COR-L47 (cell line): ENCODE data around the gene RNF115.
A peak's percentile ranks its signal among the peaks of the same experiment; 100 is the strongest.
"Not testable (repeated sequence)": the region's sequence is repeated elsewhere in the genome, so short reads cannot be mapped to it uniquely, and the experiment has no call there.

Experiments used
- DNase-seq: peaks from one replicate; lab custom pipeline; 2025; lab: John Stamatoyannopoulos, UW

The RNF115 gene

DNA sequence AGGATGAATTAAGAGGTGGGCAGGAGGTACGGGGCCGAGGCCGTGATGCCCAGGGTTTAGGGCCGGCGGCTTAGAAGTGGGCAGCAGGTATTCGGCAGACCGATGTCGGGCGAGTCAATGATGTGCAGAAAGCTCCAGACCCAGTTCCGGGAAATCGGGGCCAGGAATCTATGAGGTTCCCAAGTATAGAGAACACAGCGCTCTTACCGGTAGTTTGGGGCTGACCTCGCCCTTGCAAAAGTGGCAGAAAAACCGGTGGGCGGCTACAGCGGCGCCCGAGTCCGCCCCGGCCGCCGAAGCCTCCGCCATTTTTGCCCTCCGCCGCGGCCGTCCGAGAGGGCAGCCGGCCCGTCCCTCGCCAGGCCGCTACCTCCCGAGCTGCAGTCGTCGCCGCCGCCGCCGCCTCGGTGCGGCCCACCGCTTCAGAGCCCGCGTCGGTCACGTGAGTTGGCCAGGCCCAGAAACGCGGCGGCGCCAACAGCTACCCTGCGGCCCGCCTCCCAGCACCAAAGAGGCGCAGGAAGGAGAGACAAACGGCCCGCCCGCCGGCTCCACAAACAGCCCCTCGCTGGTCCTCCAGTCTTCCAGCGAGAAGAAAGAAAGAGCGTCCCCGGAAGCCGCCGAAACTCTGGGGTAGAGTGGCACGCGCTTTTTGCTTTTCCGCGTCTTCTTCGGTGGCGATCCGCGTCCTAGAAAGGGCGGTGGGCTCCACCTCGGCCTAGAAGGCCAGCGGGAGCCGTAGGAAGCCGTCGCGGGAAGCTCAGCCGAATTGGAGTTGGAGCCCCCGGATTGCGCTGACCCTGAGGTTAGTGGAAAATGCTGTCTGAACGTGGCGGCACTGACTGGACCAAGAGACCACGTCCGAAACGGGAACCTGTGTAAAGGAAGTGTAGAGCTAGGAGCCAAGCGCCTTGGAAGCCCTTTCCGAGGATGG, at the start of gene RNF115, which contains the start of gene POLR3C:
Gene RNF115 (minus strand): TSS at position 531 of the 934 bp plus-strand sequence. CDS start 222 bp downstream, at position 309.
Gene POLR3C (plus strand): TSS at position 636 of the 934 bp plus-strand sequence. CDS start 1,577 bp downstream, outside the sequence.
- DNase-seq: peak; percentile 86

DNA sequence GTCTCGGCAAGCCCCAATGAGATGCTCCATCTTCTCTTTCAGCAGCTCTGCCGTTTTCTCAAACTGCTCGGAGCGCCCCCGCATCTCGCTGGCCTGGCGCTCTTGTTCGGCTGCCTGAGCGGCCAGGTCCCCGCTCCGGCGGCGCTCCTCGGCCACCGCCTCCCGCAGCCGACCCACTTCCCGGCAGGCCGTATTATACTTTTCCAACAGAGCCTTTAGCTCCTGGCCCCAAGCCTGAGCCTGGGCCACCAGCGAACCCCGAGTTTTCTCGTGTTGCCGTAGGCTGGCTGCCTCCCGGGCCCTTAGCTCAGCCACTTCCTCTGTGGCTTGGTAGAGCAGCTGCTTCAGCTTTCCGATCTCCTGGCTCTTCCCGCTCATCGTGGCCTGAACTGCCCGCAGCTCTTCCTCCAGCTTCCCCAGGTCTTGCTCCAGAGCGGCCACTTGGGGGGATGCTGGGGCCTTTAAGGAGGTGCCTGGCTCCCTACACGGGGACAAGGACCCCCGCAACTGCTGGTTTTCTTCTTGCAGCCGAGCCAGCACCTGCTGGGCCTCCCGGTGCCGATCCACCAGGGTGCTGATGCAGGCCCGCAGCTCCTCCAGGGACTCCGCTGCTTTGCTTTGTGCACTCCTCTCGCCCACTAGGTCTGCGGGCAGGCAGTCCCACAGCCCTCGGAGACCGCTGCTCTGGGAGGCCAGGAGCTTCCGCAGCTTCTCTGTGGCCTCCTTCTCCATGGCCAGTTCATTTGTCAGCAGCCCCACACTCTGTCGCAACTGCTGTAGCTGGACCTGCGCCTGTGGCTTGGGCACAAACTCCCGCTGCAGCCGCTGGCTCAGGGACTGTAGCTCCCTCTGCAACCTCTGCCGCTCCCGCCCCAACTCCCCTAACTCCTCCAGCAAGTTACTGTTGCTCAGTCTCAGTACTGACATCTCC, 48.4 kb upstream of the RNF115 start:
- no peak for DNase-seq

DNA sequence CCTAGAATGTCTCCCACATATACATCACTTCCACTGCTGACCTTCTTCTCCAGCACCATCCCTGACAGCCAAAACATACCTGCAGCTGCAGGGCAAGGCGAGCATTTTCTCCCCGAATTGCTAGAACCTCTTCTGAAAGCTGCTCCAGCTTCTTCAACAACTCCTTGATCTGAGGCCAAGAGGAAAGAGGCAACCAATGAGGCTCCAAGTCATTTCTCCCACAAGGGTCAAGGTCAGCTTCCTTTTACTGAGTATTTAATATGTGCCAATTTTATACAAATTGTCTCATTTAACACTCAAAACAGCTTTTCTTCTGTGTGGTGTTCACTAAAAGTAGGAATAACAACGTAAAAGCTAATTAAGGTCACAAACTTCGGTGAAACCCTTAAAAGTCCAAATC, 44.3 kb upstream of the RNF115 start:
- no peak for DNase-seq

DNA sequence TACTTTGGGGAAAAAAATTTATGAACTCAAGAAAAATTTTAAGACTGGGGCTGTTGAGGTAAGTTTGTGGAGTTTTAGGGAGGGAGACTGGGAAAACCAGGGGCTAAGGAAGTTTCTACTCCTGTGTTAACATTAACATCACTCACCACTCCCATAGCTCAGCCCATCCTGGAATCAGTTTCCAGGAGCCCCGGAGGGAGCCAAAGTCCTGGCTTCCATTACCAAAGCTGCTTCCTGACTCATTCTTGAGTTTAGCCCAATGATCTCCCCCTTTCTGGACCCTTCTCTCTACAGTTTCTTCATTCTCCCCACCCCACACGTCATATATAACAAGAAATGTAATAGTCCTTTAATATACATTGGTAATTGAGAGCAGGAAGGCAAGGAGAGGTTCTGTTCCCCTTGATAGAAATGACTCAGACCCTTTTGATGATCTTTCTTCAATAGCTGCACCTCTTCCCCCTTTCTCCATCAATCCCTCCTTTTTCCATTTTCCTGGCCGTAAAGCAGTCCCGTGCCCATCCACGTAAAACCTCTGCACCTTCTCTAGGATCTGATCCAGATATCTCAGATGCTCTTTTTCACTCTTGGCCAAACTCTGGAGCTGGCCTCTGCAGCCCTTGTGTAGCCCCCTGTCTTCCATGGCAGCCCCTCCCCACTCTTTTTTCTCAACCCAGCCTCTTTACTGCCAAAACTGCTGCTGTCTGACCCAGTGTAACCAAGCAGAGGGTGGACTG, 39.6 kb upstream of the RNF115 start:
- no peak for DNase-seq

DNA sequence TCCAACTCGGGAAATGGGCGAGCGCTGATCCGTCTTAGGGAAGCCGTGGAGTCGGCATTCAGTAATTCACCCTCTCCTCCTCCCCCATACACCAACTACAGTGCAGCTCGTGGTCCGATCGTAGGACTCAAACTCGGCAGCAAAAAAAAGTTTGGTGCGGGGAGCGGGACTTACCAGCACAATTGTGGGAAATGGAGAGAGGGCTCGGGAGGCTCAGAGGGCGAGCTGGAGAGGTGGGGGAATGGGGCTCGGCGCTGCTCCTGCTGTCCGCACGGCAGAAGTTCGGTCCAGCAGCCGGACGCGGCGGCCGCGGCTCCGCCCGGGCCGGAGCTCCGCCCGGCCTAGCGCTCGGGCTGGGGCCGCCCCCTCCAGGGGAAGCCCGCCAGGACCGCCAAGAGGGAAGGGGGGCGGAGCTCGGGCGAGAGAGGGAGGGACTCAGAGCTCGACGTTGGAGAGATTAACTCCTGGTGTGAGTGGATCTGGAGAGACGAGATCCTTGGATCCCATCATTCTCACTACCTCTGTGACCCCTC, 35.7 kb upstream of the RNF115 start:
- DNase-seq: peak; percentile 79

DNA sequence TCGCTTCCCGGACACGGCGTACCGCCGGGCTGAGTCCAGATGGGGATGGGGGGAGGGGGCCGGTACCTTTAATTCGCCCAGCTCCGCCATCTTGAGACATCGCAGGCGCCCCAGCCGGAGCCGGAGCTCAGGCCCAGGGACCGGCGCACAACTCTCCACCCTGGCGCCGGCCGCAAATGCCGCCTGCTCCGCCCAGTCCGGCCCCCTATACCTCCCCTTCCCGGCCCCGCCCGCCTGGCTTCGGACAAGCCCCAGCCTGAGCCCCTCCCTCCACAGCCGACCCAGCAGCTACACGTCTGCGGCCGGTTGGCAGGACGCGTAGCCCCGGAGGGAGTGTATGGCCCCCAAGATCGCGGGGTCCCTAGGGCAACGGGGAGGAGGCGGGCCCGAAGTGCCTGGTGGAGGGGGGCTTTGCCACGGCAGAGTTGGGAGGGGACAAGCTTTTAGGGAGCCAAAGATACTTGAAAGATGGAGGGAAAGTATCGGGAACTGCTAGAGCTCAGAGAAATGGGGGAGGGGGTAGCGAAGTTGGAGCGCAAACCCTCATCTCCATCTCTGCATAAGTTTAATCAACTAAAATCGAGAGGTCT, 35.1 kb upstream of the RNF115 start, which contains the start of gene PIAS3:
Gene PIAS3 (minus strand): TSS at position 181 of the 590 bp plus-strand sequence. CDS start 91 bp downstream, at position 90.
- peak; percentile 93 for DNase-seq

DNA sequence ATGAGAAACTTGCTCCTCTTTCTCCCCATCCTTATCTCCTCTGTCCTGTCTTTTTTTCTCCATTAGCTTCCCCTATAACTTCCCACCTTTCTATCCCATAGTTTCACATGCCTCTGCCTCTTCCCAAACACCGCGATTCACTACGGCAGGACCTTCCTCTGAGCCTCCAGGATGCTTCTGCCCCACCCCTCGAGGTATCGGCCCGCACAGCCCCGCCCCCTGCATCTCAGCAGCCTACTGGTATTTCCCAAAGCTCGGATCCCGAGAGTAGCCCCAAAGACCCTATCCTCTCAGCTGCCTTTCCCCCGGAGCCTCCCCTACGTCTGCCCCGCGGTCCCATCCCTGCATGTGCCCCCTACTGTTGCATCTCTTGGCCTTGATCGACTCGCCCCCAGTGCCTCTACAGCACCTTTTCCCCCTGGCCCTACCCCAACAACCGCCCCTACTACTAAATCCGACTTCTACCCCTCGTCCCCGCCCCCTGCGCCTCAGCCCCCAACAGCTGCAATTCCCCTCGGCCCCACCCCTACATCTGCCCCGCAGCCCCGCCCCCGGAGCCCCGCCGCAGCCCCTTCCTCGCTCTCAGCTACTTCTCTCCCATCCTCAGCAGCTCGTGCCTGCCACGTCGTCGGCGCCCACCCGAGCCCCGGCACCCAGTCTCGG, 34.5 kb upstream of the RNF115 start:
- DNase-seq: peak; percentile 46

DNA sequence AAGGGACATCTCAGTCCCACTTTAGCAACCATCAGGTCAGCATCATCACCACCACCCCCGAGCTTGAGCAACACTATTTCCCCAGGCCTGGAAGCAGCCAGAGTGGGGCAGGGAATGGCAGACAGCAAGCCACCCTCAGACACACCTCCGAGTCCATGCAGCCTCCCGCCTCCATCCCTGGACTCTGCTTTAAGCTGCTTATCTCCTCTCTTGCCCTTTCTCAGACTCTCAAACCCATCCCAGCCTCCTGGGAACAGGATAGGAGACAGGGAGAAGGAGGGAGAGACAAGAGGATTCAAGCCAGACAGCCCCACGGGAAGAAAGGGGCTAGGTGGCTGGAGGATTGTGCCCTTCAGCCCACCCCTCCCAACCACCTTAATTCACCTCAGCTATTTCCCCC, 33.3 kb upstream of the RNF115 start:
- no peak for DNase-seq

DNA sequence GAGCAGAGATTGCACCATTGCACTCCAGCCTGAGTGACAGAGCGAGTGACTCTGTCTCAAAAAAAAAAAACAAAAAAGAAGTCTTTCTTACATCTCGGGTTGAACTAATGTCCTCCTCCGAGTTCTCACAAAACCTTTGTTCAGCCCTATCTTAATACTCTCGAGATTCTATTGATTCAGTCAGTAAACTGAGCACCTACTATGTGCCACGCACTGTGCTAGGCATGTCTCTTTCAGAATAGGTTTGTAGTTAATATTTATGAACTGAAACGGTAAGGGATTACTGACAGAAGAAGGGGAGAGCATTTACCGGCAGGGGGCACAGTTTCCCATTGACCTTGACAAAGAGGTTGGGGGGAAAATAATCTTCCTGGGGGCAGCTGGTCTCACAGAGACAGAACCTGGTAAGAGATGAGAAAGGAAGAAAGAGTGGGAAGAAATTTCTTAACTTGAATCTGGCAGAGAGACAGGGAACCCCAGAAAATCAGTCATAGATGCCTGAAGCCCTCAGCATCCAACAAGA, 31.6 kb upstream of the RNF115 start:
- DNase-seq: no peak

DNA sequence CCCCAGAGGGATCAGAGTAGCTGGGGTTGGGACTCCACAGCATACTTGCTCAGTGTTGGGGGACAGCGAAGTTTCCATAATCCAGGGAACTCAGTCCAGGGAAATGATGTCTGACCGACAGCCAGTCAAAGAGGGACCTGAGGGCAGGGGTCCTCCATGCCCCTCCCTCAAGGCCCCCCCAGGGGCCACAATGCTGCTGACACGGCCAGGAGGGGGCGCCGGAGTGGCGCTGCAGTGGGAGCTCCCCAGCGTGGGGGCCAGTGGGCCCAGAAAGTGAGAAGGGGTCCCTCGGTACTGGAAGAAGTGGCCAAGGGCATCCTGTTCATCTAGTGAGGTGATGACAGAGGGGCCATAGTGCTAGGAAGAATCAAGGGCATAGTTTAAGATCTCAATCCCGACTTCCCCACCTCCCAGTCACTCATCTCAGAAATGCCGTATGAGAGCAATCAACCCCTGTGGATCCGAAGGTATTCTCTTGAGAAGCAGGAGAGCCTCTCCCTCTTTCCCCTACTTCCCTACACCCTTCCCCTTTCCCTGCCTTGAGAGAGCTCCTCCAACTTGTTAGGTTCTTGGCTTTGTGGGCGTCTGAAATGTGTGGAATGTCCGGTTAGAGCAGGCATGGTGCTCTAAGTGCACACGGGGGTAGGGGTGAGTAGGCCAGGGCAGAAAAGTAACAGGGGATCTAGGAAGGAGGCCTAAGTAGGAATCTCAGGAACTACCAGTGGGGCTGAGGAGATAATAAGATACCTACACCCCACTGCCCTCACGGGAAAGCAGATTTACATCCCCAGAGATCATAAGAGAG, 25.7 kb upstream of the RNF115 start:
- DNase-seq: no peak

DNA sequence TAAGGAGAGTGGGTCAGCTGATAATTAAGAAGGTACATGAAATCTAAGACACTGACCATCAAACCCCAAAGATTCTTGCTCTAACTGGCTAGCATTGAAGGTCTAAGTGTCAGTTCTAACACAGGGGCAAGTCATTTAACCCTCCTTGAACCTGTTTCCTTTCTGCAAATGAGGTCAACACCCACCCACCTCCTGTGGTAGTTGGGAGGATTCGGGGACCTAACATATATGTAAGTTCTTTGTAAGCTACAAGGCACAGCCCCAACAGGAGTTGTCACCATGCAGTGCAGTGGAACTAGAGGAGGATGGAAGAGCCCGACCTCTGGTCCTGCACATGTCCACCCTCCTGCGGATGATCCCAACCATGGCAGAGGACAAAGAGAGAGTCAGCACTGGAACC, 23.9 kb upstream of the RNF115 start:
- no peak for DNase-seq

DNA sequence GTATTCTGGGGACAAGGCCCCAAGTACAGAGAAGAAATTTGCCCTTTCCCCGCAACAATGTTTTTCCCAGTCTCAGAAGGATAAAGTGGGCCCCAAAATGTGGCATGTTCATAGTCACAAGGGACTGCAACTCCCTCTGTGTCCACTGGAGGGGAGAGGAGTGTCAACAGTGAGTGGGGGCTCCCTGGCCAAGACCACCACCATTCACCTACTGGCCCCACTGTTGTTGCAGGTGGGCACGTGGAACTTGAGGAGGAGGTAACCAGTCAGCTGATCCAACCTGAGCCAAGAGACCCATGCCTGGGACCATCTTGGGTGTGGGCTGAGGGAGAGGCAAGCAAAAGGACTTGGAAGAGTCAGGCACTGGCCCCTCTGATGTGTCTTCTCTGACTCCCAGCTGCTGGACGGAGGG, 22.3 kb upstream of the RNF115 start:
- DNase-seq: no peak

DNA sequence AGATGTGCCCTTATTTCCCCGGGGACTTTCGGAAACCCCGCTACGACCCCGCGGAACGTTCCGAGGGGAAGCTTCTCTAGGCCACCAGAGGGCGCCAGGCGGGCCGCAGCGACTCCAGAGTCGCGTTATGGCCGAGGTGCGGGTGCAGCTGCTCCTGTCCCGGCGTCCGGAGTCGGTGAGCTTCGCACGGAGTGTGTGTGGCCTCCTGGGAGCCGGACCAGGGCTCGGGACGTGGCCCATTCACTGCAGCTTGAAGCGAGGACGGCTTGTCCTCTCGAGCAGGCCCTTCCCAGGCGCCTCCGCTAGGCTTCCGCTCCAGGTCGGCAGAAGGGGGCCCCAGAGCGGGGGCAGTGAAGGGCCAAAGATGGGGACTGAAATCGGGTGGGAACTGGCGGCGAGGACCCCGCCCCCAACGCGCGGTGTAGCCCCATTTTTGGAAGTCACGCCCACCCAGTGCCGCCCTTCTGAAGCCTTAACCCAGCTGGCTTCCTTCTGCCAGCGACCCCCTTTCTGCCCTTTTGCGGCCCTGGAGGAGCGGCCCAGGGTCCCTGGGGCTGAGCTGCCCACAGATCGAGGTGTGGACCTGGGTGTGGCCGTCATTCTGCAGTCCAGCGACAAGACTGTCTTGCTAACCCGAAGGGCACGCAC, 21.7 kb upstream of the RNF115 start, which contains the start of gene NUDT17:
Gene NUDT17 (plus strand): TSS at position 117 of the 648 bp plus-strand sequence. CDS start 11 bp downstream, at position 128.
- peak; percentile 64 for DNase-seq

DNA sequence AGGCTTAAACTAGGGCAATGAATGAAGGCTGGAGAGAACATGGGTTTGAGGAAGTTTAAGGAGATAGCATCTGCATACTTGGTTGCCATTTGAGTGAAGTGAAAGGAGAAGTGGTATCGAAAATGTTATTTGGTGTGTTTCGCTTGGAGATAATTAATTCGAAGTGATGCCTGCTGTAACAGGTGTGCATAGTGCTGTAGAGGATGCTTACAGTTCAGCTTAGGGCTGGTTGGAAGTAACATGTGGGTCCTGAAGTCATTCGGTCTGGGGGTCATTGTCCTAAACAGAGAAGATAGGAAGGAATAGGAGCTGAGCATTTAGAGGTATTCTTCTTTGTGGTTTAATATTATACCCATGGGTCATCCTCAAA, 21.2 kb upstream of the RNF115 start:
- no peak for DNase-seq

DNA sequence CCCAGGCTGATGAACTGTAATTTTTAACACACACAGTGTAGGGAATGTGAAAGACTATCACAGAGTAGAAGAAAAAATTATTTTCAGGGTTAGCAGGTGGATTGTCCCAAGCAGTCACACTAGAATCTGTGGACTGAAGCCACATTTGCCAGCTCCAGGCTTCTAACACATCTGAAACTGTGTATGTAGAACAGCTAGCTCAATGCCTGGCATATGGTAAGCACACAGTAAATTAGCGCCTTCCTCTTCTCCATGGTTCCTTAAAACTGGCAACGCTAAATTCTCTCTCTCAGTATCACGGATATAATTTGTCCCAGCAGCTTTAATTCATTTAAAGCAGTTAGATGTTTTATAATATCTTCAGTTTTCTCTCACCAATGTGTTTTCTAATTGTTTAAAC, 19.1 kb upstream of the RNF115 start:
- no peak for DNase-seq

DNA sequence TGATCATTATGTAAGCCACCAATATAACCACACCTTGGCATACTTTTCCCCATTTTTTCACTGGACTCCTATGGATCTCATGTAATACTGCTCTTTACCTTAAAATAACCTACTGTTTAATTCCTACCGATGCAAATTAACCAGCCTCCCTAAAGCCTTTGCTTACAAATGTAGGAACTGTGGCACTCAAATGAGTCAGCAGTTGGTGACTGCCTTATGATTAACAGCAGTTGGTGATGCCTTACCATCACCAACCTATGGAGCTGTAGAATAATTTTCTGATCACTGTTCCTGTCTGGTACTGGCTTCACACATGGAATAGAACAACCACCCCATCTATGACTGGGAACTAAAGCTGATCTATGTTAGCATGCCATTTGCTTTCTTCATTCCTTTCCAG, 13.8 kb upstream of the RNF115 start:
- DNase-seq: no peak

DNA sequence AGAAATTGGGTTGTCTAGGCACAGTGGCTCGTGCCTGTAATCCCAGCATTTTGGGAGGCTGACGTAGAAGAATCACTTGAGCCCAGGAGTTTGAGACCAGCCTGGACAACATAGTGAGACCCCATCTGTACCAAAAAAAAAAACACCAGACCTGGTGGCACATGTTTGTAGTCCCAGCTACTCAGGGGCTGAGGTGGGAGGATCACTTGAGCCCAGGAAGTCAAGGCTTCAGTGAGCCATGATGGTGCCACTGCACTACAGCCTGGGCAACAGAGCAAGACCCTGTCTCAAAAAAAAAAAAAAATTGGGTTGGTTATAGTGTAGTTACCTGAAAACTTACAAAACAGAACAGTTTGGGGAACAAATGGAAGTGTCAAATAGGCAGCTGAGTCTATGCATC, 6.9 kb upstream of the RNF115 start:
- not testable (repeated sequence) for DNase-seq

DNA sequence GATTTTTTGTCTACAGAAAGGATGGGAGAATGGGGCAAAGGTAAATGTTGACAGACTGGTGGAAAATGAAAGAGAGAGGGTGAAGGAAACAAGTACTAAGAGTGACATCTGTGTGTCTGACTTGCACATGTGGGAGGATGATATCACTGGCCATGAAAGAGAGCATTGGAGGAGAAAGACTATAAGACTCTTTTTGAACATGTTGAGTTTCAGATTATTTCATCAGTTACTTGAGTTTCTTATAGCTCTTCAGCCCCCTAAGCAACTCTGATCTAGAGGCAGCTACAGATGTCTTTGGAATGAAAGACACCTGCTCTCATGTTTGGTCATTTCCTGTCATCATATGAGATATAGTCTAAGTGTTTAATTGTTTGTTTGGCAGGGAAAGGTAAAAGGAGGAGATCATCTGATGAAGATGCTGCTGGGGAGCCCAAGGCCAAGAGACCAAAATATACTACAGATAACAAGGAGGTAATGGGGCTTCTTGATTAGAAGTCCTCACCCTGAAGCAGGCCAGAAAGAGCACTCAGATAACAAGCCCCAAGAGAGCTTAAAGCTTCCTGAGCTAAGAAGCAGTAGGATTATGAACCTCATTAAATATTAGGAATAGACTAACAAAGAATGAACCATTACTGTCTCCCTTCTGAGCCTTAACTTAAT, 4.6 kb upstream of the RNF115 start:
- DNase-seq: no peak
